HEK293 (cell line): Measurements from ENCODE around the gene CTXN3.

Experiments
- GLIS2 ChIP-seq: fragments of 450-650 bp; formaldehyde crosslinking; IDR thresholded peaks from 2 replicates; pipeline ENCODE4 v1.5.1; 2016; ENCODE audit warnings: missing biosample characterization, missing genetic modification characterization
- PRDM1 ChIP-seq: fragments of 450-650 bp; formaldehyde crosslinking; IDR thresholded peaks from 2 replicates; pipeline ENCODE4; 2016; ENCODE audit warnings: missing biosample characterization, missing genetic modification characterization
- SP3 ChIP-seq: fragments of 450-650 bp; formaldehyde crosslinking; IDR thresholded peaks from 2 replicates; pipeline ENCODE4 v1.5.1; 2016; ENCODE audit warnings: missing biosample characterization, missing genetic modification characterization
- YY1 ChIP-seq: fragments of 450-650 bp; formaldehyde crosslinking; IDR thresholded peaks from 2 replicates; pipeline ENCODE4 v1.5.1; 2018; ENCODE audit warnings: missing biosample characterization, missing genetic modification characterization
- ZBTB48 ChIP-seq: fragments of 450-650 bp; formaldehyde crosslinking; IDR thresholded peaks from 2 replicates; pipeline ENCODE4 v1.5.1; 2016; ENCODE audit warnings: missing biosample characterization, missing genetic modification characterization
- ZNF140 ChIP-seq: fragments of 450-650 bp; formaldehyde crosslinking; IDR thresholded peaks from 2 replicates; pipeline ENCODE4 v1.5.1; 2016; ENCODE audit warnings: missing biosample characterization, missing genetic modification characterization
- ZNF23 ChIP-seq: fragments of 450-650 bp; formaldehyde crosslinking; IDR thresholded peaks from 2 replicates; pipeline ENCODE4 v1.5.1; 2016; ENCODE audit warnings: missing biosample characterization, missing genetic modification characterization, borderline replicate concordance
- TF ChIP-seq, protein P1 (sequence below): fragments of 450-650 bp; formaldehyde crosslinking; IDR thresholded peaks from 2 replicates; pipeline ENCODE4 v1.5.1; 2016; ENCODE audit warnings: missing biosample characterization, missing genetic modification characterization

DNA sequence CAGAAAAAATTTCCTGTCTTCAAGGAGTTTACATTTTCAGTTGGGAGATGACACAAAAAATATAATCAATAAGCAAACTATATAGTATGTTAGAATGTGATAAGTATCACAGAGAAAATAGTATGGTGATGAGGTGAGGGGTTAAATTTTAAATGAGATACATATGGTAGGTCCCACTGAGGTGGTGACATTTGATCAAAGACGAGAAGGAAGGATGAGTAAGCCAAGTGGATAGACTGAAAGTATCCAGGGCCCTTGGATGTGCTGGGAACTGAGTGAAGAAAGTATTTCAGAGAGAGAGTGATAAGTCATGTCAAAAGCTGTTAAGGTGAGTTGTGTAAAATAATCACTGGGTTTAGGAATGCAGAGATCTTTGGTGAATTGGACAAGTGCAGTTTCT, 57.8 kb downstream of the CTXN3 start:
- TF ChIP-seq YY1, result no peak
- no peak for TF ChIP-seq GLIS2 (tag by site-specific recombination)
- TF ChIP-seq SP3 (tag by site-specific recombination), result no peak
- TF ChIP-seq, protein P1, sequence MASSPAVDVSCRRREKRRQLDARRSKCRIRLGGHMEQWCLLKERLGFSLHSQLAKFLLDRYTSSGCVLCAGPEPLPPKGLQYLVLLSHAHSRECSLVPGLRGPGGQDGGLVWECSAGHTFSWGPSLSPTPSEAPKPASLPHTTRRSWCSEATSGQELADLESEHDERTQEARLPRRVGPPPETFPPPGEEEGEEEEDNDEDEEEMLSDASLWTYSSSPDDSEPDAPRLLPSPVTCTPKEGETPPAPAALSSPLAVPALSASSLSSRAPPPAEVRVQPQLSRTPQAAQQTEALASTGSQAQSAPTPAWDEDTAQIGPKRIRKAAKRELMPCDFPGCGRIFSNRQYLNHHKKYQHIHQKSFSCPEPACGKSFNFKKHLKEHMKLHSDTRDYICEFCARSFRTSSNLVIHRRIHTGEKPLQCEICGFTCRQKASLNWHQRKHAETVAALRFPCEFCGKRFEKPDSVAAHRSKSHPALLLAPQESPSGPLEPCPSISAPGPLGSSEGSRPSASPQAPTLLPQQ (tag by site-specific recombination), result no peak
- no peak for TF ChIP-seq ZBTB48 (tag by site-specific recombination)
- 0 out of 2 replicates have a peak, but pooled peaks have one; percentile 22 for TF ChIP-seq PRDM1
- no peak for TF ChIP-seq ZNF23 (tag by site-specific recombination)
- no peak for TF ChIP-seq ZNF140 (tag by site-specific recombination)
